Stimulated activated CD4-positive, alpha-beta T cell treated with anti-CD3 and anti-CD28 coated beads, Interleukin-15, amount 100 ng/mL, for 1 hour (primary cell): Measurements from ENCODE around the gene NF2.

ENCODE experiments used
- DNase-seq, 2 donors: peaks; one replicate each; pipeline ENCODE4 v3.0.0-alpha.2; 2020; ENCODE audit warnings: low read depth in 1 of 2, low spot score in 1 of 2

The NF2 gene

DNA sequence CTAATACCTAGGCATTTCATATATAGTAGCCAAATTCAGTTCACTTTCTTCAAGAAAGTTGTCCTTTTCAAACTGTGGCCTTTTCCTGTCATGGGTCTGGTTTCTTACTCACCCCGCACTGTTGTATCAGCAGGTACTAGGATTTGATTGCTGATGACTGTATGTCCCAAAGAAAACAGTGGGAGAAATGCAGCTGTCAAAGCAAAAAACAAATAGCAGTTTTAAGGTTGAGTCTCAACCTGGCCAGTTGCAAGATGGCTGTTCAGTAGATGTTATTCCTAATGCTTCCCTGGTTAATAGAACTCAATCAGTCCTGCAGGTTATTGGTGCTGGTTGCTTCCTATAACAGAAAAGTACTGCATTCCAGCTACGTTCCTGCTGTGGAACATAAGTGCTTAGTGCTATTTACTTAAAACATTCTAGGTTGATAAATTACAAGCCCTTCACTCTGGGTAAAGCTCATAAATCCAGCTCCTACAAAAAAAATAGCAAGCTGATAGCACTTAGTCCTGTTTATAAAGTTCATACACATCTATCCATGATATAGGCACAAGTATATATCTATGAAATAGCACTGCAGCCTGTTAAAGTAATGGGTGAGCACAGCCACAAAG is 26.6 kb downstream of the NF2 start:
- DNase-seq = no peak

DNA sequence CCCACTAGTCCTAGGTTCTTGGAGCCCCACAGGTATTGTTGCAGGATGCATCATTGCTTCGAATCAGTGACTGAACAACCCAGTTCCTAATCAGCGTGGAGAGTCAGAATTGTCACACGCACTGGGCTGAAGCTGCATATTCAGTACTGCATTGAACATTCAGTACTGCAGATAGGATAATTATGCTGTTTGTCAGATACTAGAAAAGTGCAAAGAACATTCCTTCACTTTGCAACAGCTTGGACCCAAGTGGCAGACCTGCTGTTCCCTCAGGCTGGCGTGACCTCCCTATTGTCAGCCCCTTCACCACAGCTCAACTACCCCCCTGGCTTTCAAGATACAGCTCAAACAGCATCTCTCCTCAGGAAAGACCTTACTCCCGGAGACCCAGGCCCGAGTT is 27.6 kb downstream of the NF2 start:
- no peak for DNase-seq

DNA sequence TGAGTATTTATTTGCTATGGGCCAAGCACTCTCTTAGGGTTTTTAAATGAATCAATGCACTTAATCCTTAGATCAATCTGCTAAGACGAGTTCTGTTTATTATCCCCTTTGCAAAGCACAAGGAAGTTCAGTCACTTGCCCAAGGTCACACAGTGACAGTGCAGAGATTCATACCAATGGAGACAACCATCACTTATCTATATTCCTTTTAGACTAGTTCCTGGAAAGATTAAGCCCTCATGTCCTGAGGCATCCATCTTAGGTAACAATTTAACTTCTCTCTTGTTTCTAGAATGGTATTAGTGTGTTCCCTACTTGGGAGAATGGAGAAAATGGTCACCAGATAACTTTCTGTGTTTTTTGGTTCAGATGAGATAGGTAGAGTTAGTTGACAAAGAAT is 28.3 kb downstream of the NF2 start:
- no peak for DNase-seq

DNA sequence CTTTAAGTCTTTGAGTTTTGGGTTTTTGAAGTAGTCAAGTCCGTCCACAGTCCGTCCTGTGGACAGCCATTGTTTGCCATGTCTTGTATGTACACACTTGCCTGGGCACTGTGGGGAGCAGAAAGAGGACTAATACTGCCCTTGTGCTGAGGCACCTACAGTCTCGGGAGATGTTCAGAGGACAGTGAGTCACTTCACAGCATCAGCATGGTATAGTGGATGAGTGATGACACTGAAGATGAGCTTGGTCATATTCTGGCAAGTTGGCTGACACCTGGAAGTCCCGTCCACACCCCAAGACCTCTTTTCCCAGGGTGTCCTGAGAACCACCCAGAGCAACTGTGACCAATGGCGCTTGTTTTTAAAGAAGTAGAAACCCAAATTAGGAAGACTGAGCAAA is 29.2 kb downstream of the NF2 start:
- no peak for DNase-seq

DNA sequence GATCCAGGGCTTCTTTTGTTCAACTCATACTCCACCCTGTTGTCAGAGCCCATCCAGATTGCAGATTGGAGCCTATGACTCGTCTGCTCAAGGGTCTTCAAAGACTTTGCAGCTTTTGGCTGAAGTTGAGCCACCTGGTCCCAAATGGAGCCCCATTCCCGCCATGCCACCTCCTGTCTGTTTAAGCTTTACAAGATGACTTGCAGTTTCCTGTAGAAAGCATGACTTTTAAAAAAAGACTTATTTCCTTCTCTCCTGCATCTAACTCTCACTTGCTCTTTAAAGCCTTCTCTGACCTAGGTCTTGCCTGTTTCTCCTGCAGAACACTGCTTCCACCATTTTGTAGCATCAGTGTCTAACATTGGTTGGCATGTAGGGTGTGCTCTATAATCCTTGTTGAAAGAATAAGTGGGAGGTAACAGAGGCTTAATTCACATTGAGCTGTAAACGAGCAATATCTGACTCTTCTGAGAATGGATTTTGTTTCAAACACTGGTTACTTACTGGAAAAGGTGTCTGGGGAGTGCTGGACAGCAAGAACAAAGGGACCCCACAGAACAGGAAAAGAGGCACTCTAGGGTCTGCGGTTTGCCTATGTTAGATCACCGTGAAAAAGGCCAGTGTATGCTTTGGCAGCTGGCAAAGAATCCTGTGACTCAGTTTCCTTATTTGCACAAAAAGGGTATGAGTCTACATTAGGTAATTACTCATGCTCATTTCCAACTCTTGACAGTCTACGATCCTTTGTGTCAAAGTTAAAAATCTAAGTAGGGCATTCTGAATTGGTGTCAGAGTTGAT is 30.3 kb downstream of the NF2 start:
- DNase-seq = no peak

DNA sequence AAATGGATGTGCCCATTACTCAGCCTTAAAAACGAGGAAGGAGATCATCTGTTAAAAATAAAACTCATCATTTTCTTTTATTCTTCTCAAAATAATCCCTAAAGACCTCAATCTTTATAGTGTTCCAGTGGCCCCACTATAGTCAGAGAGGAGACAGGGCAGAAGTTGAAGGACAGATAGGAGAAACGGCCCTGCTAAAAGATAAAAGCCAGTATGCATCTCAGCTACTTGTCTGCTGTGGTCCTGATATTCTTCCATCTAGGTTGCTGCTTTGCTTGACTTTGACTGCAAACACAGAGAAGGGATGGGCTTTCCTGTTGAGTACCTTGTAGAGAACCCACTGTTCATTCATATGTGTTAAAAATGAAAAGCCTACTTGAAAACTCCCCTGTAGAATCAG is 31.4 kb downstream of the NF2 start:
- no peak for DNase-seq

DNA sequence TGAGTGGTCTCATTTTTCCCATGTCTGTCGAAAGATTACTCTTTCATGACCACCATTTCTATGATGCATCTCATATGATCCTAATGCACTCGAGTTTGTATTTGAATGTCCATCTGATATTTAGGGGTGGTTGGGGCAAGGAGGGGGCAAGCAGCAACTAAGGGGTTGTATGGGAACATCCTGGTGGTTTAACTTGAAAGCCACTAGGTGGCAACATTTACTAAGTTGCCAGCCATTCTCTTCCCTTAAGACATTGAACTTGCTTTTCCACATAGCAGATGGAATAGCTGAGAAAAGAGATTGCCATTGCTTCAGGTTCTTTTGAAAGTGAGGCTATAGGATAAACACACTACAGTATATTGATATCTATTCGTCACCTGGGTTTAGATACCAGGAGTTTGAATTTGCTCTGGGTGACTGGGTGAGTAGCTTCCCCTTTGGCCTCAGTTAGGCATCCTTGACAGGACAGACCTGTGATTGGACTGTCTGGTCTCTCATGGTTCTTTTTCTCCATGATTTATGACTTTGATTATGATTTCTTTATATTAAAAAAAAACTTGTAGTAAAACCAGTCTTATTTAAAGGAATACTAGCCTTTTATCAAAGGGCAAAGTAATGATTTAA is 32.4 kb downstream of the NF2 start:
- DNase-seq = no peak

DNA sequence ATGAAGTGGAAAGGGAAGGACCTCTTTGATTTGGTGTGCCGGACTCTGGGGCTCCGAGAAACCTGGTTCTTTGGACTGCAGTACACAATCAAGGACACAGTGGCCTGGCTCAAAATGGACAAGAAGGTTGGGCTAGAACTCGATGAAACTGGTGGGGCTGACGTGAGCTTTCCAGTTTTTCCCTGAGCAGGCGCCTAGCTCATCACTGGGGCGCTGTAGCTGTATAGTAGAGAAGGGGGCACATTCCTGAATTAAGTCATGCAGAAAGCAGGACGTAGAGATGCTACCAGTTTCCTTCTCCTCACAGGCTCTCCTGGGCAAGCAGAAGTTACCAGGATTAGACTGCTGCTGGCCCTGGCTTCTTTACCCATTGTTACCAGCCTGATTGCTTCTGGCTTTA is 33.3 kb downstream of the NF2 start:
- no peak for DNase-seq

DNA sequence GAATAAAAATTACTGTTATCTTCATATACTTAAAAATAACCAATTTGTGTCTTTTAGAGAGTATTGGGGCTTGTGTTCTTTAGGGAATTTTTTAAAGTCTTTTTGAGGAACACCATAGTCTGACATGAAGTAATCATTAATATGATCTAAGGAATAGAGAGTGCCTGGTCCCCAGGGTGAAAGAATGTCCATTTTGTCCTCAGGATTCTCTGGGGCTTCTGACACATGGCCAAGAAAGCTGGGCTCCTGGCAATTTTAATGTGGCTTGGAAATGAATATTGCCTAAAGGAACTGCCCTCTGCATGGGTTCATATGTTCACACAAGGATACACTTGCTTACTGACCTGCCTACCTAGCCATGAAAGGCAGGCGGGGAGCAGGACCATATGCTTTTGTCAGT is 33.7 kb downstream of the NF2 start:
- DNase-seq = no peak

DNA sequence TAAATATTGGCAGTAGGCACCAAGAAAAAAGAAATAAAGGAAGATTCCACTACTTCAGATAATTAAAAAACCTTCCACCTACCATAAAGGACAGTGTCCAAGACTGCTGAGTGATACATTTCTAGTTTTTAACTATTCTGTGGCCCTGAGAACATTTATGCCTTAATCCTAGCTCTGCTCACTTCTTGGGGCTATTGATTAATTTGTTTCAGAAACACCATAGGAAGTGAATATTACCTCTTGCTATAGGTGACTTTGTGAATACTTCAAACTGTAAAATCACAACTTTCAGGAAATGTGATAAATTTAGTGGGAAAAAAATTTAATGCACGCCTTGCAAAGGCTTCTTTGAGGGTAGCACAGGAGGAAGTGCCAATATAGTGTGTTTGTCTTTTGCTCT is 35.2 kb downstream of the NF2 start:
- DNase-seq = no peak

DNA sequence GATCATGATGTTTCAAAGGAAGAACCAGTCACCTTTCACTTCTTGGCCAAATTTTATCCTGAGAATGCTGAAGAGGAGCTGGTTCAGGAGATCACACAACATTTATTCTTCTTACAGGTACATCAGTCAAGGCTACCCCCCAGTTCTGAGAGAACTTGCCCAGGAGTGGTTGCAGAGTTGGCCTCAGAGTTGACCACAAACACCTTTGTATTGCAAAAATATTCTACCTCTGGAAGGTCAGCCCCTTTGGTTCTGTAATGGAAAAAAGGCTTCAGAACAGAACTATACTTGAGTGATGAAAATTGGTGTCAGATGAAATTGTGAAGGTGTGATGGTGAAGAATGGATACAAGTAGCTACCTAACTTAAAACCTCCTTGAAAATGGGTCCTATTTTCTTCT is 35.7 kb downstream of the NF2 start:
- DNase-seq = no peak

DNA sequence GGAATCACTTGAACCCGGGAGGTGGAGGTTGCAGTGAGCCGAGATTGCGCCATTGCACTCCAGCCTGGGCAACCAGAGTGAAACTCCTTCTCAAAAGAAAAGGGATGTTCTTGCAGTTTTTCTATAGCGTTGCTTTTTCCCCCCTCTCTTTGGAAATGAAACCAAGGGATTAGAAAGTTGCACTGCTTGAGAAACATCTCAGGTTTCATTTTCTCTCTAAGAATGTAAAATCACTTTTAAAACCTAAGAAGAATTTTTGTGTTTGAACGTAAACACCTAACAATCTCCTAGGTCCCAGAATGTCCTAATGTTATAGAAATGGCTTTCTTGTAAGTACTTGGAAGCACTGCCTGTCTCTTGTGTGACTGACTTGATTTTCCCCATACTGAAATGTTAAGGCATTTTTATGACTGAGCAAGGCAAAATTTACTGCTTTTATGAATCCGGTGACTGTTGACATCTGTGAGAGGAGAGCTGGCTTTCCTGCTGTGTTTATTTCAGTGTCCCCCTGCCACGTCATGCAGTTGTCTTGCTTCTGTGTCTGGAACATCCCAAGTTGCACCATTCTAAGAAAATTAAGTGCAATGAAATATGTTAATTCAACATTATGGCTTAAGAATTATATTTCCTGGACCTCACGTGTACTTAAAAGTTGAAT is 37.7 kb downstream of the NF2 start:
- DNase-seq = no peak

DNA sequence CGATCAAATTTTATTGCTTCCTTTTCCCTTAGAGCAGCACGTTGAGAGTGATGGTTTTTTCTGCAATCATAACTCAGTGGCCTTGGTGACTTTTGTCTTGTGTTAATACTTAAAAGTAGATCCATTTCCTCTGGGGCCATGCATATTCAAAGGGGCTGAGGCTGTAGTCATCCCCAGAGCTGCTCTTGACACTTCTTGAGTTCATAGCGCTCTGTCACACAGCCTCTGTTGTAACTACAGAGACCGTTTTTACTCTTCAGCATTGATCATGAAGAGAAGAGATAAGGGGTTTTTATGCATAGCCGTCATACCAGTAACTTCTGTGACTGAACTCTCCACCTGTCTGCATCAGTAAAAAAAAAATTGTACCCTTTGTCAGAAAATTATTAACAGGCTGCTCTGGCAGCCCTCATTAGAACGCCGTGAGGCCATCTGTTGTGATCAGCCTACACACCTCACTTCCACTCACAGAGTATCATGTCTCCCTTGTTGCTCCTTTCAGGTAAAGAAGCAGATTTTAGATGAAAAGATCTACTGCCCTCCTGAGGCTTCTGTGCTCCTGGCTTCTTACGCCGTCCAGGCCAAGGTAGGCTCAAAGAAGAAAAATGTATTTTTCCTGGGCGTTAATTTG is 38.4 kb downstream of the NF2 start:
- no peak for DNase-seq

DNA sequence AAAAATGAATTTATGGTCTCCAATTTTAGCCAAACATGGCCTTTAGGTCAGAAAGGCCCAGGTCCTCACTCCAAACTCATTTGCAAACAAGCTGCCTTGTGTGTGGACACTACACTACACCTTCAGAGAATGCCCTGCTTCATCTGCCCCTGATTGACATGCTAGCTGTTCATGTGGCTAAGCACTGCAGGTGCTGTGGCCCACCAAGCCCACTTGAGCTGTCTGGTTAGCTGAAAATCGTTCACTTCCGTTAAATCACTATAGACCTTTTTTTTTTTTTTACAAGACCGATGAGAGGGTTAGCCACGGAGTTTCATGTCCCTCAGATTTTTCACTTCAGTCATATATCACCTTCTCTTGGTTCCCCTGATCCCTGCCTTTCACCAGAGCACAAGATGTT is 39.3 kb downstream of the NF2 start:
- DNase-seq = no peak

DNA sequence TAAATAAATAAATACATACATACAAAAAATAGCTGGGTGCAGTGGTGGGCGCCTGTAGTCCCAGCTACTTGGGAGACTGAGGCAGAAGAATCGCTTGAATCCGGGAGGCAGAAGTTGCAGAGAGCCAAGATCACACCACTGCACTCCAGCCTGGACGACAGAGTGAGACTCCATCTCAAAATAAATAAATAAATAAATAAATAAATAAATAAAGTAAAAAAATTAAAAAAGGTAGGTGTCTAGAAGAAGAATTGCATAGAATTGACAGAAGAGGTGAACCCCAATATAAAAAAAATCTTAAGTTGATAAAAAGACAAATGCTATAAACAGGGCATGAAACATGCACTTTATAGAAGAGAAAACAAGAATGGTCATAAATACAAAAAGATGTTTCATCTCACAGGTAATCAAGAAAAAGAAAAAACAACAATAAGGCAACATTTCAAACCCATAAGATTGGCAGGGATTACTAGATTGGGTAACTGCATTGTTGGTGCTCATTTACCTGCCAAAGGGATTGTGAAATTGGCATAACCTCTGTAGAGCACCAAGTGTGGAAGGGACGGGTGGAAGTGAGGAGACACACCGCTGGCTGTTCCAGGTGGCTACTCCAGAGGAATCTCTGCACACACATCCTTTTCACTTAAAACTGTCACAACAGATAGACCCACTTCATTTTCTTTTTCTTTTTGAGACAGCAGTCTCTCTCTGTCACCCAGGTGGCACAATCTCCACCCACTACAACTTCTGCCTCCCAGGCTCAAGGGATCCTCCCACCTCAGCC is 44.7 kb downstream of the NF2 start:
- DNase-seq = no peak

DNA sequence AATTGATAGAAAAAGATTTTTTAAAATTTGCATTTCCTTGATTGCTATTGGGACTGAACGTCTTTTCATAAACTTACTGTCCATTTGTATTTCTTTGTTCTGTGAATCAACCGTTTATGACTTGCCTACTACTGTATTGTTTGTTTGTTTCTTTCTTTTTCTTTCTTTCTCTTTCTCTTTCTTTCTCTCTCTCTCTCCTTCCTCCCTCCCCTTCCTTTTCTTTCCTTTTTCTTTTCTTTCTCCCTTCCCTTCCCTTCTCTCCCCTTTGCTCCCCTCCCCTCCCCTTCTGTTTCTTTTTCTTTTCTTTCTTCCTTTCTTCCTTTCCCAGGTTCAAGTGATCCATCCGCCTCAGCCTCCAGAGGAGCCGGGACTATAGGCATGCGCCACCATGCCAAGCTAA is 46.9 kb downstream of the NF2 start:
- no peak for DNase-seq

DNA sequence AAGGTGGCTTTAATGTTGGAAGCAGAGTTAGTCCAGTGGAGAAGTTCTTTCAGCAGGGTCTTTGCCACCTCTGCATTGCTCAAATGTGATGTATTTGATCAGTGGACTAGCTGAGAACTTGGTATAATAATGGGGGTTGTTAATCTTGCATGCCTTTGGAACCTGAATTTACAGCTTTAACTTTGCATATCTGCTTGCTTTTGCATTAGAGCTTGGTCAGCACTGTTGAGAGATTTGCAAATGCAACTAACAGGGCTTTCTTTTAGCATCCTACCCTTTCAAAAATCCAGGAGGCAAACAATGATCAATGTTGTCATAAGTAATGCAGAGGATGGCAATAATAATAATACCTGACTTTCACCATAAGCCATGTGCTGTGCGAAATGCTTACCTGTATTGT is 48.2 kb downstream of the NF2 start:
- DNase-seq = no peak

DNA sequence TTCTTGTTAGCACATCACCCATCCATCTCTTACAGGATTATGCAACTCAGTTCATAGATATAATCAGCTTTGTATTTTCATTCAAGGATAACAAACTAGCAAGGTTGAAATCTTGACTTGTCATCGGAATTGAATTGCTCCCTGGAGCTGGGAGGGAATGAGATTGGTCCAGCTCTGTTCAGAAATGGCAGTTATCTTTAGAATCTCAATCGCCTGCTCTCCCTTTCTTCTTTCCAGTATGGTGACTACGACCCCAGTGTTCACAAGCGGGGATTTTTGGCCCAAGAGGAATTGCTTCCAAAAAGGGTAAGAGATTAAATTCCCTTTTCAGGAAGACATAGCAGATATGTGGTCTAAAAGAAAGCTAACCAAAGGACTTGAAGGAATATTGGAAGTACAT is 51.0 kb downstream of the NF2 start:
- DNase-seq = no peak

DNA sequence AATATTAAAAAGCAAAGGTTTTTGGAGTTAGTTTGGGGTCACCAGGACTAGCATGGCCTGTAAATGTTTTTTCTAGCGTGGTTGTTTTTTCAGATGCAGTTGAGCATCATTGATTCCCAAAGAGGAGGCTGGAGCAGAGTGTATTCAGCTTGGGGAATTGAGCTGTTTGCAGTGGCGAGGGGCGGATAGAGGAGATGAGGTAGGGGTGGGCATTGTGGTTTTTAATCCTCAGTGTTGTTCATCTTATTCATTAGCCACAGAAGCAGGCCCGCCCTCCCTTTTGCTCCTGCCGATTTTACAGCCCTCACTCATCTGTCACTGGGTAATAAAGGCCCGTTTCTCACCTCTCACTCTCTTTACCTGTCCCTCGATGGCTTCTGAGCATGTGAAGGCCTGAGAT is 51.4 kb downstream of the NF2 start:
- no peak for DNase-seq

DNA sequence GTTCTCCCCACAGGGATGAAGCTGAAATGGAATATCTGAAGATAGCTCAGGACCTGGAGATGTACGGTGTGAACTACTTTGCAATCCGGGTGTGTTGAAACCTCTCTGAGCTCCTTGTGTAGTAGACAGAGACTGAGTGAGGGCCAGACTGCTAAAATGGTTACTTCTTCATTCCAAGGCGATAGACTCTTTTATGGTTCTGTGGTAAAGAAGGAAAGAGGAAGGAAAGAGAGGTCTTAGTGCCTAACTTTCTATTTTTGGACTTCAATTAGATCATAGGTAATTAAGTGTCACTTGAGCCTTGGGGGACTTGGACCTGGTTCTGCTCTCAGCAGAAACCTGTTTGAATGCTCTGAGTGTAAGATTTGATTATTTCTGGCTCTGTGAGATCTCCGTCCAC is 54.7 kb downstream of the NF2 start:
- no peak for DNase-seq

DNA sequence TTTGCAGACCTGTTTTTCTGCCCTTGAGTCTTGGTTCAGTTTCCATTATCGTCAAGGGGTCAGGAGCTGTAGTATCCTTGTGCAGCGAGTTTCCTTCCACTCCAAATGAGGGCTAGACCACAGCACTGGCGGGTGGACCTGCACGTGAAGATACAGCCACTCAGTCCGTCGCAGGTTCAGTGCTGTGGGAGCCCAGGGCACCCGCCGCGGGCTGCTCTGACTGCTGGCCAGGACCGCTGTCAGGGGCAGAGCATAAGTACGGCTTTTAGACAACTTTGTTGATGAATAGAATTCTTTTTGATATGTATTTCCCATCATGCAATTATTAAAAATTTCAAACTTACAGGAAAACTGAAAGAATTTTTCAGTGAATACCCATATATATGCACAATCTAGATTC is 56.6 kb downstream of the NF2 start:
- no peak for DNase-seq
